RKO (cell line): ENCODE results near the gene STAB1.

Experiments
- DNase-seq: peaks from one replicate; pipeline ENCODE4 v3.0.0-alpha.2; 2016; ENCODE audit warnings: low spot score

STAB1 gene, protein sequence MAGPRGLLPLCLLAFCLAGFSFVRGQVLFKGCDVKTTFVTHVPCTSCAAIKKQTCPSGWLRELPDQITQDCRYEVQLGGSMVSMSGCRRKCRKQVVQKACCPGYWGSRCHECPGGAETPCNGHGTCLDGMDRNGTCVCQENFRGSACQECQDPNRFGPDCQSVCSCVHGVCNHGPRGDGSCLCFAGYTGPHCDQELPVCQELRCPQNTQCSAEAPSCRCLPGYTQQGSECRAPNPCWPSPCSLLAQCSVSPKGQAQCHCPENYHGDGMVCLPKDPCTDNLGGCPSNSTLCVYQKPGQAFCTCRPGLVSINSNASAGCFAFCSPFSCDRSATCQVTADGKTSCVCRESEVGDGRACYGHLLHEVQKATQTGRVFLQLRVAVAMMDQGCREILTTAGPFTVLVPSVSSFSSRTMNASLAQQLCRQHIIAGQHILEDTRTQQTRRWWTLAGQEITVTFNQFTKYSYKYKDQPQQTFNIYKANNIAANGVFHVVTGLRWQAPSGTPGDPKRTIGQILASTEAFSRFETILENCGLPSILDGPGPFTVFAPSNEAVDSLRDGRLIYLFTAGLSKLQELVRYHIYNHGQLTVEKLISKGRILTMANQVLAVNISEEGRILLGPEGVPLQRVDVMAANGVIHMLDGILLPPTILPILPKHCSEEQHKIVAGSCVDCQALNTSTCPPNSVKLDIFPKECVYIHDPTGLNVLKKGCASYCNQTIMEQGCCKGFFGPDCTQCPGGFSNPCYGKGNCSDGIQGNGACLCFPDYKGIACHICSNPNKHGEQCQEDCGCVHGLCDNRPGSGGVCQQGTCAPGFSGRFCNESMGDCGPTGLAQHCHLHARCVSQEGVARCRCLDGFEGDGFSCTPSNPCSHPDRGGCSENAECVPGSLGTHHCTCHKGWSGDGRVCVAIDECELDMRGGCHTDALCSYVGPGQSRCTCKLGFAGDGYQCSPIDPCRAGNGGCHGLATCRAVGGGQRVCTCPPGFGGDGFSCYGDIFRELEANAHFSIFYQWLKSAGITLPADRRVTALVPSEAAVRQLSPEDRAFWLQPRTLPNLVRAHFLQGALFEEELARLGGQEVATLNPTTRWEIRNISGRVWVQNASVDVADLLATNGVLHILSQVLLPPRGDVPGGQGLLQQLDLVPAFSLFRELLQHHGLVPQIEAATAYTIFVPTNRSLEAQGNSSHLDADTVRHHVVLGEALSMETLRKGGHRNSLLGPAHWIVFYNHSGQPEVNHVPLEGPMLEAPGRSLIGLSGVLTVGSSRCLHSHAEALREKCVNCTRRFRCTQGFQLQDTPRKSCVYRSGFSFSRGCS (N-terminal part only)

DNA sequence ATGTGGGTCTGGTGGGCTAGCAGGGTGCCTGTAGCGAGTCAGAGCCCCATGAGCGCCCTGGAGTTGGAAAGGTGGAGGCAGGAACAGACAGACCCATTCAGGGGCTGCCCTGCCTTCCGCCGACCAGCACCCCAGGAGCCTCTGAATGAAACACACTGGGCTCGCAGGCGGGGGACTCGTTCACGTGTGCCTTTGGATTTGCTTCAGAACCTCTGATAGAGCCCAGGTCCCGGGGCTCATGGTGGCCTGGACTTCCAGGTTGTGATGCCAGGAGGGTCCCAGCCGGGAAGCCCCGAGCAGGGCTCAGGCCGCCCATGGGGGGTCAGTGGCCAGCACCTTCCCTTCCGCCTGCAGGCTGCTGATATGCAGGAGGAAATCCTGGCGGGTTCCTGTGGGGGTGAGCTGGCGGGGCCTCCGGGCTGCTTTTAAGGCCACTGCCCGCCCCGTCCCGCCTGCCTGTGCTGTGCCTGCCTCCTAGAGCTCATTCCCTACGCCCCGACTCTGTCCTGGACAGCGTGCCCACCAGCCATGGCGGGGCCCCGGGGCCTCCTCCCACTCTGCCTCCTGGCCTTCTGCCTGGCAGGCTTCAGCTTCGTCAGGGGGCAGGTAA is at the start of gene STAB1:
STAB1 (plus strand) TSS at position 453 of the 610 bp plus-strand sequence; CDS start at position 529, 76 bp downstream.
- no peak for DNase-seq

DNA sequence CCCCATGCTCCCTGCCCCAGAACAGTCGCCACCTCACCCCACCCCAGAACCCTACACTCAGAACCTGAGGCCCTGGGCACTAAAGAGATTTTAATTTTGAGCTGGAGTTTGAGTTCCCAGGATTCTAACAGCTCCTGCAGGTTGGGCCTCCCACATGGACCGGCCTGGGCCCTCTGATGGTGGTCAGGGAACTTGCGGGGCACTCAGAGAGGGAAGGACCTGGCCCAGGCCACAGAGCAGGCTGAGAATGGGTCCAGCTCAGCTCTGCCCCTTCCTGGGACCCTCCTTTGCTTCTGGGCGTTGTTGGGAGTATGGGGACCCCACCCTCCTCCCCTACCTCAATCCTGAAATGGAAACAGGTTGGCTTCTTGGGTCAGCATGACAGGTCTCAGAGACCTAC is 49.1 kb upstream of the STAB1 start:
- DNase-seq = no peak

DNA sequence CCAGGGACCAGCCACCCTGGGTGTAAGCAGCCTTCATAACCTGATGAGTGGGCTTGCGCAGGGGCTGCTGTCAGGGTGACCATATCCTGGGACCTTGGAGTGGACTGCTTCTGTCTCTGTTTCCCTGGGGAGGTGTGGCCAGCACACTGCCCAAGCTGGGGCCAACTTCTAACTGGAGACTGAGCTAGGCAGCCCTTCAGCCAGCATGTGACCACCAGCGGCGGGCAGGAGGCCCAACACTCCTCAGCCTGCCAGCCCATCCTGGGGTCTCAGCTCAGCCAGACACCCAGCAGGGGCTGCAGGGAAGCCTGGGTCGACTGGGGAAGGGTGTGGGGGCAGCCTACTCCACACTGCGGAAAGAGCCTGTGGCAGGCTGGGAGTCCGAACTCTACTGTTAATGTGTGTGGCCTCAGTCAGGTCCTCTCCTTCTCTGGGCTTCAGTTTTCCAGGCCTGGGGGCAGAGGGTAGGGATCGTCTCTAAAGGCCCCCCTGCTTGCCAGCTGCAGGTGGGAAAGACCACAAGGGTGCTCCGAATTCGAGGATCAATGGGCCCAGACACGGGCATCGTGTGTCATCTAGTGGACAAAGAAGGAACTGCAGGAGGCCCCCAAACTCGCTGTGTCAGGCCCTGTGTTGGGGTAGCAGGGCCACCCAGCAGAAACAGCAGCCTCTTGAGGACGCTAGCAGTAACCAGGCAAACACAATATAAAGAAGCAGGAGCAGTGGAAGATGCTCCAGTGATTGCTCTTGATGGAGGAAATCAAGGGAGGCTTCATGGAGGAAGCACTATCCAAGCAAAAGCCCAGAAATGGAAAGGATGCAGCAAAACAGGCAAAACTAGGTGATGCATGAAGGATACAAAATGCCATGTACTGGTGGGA is 48.3 kb upstream of the STAB1 start:
- DNase-seq = peak; percentile 77

DNA sequence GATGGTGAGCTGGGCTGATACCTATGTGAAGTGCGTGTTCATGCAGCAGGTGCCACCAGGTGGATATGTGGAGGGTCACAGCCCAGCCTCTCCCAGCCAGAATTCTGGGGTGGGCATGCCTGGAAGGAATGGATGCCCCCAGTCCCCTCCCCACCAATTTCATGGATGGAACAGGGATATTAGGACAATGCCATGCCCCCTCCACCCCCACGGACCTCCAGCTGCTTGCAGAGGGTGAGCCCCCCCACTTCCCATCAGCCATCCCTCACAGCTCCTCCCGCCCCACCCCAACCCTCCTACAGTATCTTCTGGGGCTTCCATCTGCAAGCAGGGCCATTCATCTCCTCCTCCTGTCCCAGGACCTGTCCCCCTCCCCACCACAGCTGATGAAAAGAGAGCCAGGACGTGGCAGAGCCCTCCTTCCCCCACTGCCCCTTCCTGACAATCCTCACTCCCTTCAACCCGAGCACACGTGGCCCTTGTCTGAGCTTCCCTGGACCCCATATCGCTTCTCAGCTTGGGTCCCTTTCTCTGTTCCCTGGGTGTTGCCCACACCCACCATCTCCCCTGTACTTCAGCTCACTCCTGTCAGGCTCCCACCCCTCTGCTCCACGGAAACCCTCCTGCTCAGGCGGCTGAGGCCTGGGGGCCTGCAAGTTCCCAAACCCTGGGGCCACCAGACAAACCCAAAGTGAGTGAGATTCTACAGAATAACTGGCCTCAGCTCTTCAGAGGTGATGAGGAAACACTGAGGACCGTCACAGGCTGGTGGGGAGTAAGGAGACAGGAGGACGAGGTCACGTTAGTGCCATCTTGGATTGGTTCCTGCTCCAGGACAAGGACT is 47.4 kb upstream of the STAB1 start:
- DNase-seq = no peak

DNA sequence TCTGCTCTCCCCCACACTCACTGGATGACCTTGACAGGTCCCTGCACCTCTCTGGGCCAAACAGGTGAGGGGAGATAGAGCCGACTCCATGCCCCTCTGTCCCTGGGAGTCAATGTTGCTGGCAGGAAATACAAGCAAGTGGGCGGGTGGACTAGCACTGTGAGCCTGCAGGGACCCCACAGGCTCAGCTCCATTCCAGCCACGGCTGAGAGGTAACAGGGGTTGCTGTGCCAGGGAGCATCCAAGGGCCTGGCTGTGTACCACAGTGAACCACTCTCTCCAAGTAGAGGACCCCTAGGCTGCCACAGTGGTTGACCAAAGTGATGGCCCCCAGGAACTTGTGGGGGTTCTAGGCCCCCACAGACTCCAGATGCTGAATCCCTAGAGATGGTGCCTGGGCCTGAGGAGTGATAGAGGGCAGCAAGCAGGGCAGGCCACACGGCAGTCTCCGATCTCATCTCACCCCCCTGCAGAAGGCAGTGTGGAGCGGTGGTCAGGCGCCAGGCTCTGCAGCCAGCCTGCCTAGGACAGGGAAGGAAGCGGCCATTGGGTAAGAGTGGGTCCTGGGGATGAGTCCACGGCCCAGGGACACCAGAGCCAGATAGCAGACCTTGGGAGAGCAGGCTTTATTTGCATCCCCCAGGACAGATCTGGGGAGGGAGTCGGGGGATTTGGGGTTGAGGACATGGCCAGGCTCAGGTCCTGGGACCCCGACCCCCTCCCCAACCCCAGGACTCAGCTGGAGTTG is 44.5 kb upstream of the STAB1 start:
- no peak for DNase-seq

DNA sequence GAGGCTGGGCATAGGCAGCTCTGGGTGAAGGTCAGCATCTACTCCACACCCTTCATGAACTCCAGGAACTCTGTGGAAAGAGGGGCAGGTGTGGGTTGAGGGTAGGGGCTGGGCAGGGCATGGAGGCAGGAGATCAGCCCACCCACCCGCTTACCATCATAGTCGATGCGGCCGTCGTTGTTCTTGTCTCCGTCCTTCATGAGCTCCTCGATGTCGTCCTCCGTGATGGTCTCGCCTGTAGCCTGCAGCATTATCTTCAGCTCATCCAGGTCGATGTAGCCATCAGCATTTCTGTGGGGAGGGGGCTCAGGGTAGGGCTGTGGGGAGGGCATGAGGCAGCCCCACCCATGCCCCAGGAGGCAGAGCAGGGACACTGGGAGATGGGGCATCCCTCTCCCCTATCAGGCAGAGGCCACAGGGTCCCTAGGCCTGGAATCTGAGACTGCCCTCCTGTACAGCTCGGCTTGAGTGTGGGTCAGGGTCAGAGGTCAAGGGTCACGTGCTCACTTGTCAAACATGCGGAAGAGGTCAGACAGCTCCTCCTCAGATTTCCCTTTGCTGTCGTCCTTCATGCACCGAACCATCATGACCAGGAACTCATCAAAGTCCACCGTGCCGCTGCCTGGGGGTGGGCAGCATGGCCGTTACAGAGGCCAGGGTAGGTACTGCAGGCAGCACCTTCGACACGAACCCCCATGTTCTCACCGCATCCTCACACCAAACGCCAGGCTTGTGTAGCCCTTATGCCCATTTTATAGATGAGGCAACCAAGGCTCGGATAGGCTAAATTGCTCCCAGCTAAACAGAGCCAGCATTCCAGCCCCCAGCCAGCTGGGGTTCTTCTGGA is 43.7 kb upstream of the STAB1 start:
- DNase-seq = no peak

DNA sequence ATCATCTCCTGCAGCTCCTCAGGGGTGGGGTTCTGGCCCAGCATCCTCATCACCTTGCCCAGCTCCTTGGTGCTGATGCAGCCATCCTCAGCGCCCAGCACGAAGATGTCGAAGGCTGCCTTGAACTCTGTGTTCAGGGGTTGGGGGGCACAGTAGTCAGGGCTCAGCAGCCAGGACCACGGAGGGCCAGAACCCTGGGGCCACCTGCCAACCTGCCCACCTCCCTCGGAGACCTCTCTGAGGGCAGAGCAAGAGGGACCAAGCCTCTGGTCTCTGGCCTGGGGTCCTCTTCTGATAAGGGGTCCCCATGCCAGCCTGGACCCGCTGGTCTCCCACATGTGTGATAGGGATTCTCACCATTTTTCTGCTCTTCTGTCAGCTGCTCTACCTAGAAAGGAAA is 43.0 kb upstream of the STAB1 start:
- no peak for DNase-seq

DNA sequence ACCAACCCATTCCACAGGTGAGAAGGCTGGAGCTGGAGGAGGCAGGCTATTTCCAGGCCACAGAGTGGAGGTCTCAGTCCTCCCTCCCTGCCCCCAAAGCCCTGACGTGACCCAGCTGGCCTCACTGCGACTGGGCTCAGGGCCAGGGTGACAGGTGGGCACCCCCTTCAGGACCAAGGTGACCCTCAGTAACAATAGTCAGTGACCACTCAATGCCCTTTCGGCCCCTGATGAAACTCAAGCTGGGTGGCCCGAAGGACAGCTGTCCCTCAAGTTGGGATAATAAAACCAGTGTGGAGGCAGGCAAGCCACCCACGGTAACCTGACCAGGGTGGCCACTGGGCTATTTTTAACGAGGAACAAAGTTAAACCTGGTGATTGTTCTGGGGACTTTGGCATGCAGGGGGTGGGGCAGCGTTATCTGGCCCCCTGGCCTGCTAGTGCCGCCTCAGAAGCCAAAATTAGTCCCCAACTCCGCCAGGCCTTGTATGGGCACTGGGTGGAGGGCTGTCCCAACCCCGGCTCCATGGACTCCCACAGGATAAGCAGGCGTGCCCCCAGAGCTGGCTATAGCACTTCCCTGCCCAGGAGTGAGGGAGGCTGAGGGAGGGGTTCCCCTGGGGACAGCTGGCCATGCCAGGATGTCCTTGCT is 42.4 kb upstream of the STAB1 start:
- DNase-seq = no peak

DNA sequence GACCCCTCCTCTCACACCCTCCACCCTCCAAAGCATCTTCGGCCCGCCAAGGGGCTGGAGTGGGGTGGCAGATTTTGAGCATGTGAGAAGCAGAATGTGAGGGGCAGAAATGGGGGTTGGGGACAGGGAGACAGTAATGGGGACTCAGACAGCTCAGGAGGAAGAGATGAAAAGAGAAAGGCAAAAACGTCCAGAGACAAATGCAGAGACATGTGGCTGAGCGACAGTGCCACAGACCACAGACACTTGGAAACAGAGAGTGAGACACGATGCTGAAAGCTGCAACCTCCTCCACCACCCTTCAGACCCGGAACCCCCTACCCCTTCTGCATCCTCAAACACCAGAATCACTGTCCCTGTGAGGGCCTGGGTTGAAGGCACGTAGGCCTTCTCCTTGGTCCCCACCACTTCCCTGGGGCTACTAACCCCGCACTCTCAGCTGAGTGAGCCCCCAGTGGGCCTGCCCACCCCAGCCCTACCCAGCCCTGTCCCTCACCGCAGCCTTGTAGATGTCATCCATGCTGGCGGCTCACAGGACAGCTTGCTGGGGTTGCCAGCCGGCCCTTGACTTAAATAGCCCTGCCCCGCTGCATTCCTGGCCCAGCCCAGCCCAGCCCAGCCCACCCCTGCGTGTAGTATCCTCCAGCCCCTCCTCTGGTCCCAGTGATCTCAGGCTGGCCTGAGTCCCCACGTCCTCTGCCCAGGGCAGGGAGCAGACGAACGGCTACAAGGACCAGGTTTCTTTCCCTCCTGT is 41.5 kb upstream of the STAB1 start, which contains the start of gene TNNC1:
TNNC1 (minus strand) TSS at position 546 of the 754 bp plus-strand sequence; CDS start at position 520, 26 bp downstream.
- no peak for DNase-seq

DNA sequence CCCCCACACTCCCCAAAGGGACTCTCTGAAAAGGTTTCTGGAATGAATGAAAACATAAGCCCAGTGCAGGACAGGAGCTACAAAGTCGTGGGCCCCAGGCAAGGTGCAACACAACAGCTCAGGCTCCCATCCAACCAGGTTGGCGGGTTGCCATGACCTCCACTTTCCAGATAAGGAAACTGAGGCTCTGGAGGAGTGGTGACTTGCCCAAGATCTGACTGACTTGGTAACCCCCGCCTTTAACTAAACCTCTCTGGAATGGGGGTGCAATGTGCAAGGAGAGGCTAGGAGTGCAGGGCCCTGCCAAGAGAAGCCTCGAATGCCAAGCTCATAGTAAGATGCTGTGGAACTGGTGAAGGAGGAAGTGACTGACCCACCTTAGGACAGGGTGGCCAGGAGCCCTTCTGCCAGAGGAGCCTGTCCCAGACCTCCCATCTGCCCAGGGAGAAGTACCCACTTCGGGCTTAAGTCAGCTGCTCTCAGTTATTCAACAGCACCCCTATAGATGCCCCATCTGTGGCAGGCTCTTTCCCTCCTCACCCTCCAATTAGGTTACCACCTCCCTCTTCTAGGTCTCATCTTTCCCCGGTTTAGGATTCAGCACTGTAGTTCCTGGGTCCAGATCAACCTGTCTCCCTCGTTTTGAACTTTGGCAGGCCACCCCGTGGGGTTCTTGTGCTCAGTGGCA is 40.7 kb upstream of the STAB1 start:
- DNase-seq = no peak

DNA sequence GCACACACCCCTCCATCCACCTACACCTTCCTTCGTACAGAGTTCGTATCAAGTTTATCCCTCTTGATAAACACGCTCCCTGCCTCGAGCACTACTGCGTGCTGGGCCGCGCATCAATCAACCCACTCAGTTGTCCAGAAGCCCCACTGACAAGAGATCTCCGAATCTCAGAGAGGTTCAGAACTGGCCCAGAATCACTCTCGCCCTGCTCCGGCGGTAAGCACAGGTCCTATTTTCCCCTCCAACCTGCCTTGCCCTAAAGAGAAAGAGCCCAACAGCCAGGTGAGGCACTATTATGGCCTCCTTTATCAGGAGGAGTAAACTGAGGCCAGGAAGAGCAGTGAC is 40.2 kb upstream of the STAB1 start:
- DNase-seq = no peak

DNA sequence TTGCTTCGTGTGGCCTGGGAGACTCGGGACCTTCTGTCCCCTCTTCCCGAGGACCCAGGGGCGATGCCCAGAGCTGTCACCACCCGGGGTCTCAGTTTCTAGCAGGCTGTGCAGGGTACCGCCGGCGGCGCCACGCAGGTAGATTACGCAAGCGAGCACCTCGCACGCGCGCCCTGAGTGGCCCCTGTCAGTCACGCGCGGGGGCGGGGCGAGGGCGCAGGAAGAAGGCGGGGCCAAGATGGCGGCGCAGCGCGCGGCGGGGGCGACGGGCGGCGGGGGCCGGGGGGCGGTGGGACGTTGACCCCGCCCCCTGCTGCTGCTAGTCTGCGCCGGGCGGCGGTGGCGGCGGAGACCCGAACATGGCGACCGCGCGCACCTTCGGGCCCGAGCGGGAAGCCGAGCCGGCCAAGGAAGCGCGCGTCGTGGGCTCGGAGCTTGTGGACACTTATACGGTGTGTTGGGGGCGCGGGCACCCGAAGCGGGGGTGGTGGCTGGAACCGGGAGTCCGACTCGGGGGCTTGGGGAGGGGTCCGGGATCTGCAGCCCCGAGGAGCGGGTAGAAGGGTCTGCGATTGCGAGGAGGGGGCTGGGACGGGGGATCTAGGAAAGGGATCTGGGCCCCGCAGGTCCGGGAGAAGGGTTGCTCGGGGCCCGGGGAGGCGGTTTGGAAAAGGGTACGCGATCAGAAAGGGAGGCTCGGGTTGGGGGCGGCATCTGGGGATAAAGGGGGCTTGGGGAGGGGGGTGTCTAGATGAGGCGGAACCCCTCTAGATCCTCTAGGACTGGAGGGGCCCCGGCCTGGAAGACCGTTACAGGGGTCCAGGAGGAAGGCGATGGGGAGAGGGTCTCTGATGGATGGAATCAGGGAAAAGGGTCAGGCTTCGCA is 39.6 kb upstream of the STAB1 start, which contains the start of gene NISCH:
NISCH (plus strand) TSS at position 322 of the 886 bp plus-strand sequence; CDS start at position 360, 38 bp downstream.
- DNase-seq = peak; percentile 86

DNA sequence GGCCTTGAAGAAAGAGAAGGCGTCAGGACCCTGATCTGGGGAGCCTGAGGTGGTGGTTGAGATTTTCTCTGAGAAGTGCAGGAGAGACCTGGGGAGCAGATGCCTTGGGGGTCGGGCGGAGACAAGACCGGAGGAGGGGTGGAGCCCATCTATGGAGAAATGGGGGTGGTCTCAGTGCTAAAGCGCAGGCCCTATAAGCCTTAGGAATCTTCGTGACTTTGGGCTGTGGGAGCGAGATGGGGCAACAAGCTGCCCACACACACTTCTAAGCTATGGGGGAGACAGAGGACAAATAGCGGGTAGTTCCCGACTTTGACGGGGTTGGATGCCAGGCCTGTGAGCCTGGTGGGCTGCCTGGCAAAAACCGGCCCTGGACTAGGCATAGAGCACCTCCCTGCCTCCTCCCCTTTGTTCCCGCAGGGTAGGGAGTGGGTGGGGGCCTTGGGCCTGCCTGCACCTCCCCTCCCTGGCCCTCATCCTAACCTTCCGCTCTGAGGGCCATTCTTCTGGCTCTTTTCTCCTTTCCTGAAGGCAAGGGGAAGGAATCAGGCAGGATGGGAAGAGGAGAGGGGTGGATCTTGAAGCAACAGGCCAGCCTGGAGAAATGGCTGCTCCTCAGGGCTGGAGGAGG is 38.9 kb upstream of the STAB1 start:
- DNase-seq = peak; percentile 22

DNA sequence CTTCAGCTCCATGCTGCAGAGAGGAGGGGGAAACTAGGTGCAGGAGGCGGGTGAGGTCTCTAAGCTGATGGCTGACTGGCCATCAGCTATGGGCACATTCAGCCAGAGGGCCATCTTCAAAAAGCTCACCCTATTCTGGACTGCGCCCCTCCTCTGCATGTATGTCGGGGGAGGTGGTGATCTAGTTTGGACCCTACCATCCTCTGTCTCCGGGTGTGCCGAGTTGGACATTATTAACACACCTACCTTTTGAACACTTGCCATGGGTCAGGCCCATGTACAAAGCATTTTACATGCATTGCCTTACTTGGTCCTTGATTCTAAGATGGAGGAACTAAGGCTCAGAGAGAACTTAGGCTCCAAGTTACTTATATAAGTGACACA is 38.3 kb upstream of the STAB1 start:
- peak; percentile 15 for DNase-seq
